Measurements from ENCODE around the gene VPS36.
"Not testable (repeated sequence)": the region's sequence is repeated elsewhere in the genome, so short reads cannot be mapped to it uniquely, and the experiment has no call there.

- TF ChIP-seq FOXJ3 (CRISPR knock-in tag; IDR thresholded peaks at IDR 0.05; ENCODE audit: borderline replicate concordance); TEAD4 (CRISPR knock-in tag; IDR thresholded peaks at IDR 0.05); GTF2I (CRISPR knock-in tag; conservative IDR thresholded peaks at IDR 0.05); CTCF (IDR thresholded peaks at IDR 0.05); ZNF512 (CRISPR knock-in tag; IDR thresholded peaks at IDR 0.05; ENCODE audit: borderline replicate concordance); JUN (CRISPR knock-in tag; IDR thresholded peaks at IDR 0.05); NFATC4 (CRISPR knock-in tag; IDR thresholded peaks at IDR 0.05); ARID4B (CRISPR knock-in tag; IDR thresholded peaks at IDR 0.05; ENCODE audit: borderline replicate concordance); AFF4 (CRISPR knock-in tag; IDR thresholded peaks at IDR 0.05; ENCODE audit: borderline replicate concordance); SMAD3 (CRISPR knock-in tag; IDR thresholded peaks at IDR 0.05; ENCODE audit: borderline replicate concordance); KAT7 (CRISPR knock-in tag; IDR thresholded peaks at IDR 0.05; ENCODE audit: borderline replicate concordance): not testable (repeated sequence)
Observed at GRCh38 chr13:52407436-52407835, 43.0 kb downstream of the VPS36 start.

All from WTC11 (cell line).